Prostate gland (tissue), 2 donors: Measurements from ENCODE around the gene NTNG1.

ENCODE experiments used
- CTCF ChIP-seq, 4 experiments: fragments of 200-600 bp in 2 of 4; fragments of 450-650 bp in 2 of 4; sonication (generic) in 2 of 4; IDR thresholded peaks; 1 replicate in 3 of 4; 2 replicates in 1 of 4; pipeline ENCODE4 v1.5.1; 2016 to 2019; ENCODE audit warnings: antibody characterized with exemption in 4 of 4, mild to moderate bottlenecking in 2 of 4, moderate library complexity in 2 of 4
- POLR2AphosphoS5 ChIP-seq: sonication (generic); formaldehyde crosslinking; IDR thresholded peaks from one replicate; pipeline ENCODE4 v1.6.1; 2017; ENCODE audit warnings: antibody characterized with exemption

GRCh38 chr1:107529511-107530149, 388.8 kb downstream of the NTNG1 start:
- peak in 3 of 4 experiments; percentile 75 to 87 (median 82) for TF ChIP-seq CTCF (IDR thresholded peaks at IDR 0.05)
- peak; percentile 71 for TF ChIP-seq POLR2AphosphoS5
